Heart right ventricle (tissue), 16 donors: ENCODE data around the gene PTPRN. TPM values are rescaled to one million over a fixed set of nuclear protein-coding genes. Genes with fewer than 3 reads are reported as not detected.

Experiments used
- ATAC-seq, 8 donors: fragments of 200-7000 bp; cut with Tn5 transposase; one replicate each; pipeline ENCODE4 v1.9.1; 2020; ENCODE audit warnings: mild to moderate bottlenecking in 8 of 8, moderate library complexity in 8 of 8, moderate number of reproducible peaks in 1 of 8
- DNase-seq, 2 donors: peaks; one replicate each; pipeline ENCODE4 v3.0.0-alpha.2; 2020
- H3K27ac ChIP-seq, 10 donors: fragments of 200-600 bp; sonication (generic) in 2 of 10; one replicate each; pipeline versions ENCODE4 v1.5.0 to v1.8.0; 2020 to 2022; ENCODE audit warnings: mild to moderate bottlenecking in 3 of 10
- H3K27me3 ChIP-seq, 7 donors: fragments of 200-600 bp; one replicate each; pipeline ENCODE4 v1.8.0; 2021 to 2022; ENCODE audit warnings: mild to moderate bottlenecking in 2 of 7
- H3K36me3 ChIP-seq, 9 donors: fragments of 200-600 bp; sonication (generic) in 1 of 9; one replicate each; pipeline versions ENCODE4 v1.5.0 to v1.8.0; 2020 to 2022; ENCODE audit warnings: mild to moderate bottlenecking in 2 of 9
- H3K4me1 ChIP-seq, 9 donors: fragments of 200-600 bp; sonication (generic) in 1 of 9; one replicate each; pipeline versions ENCODE4 v1.5.0 to v1.8.0; 2020 to 2022; ENCODE audit warnings: mild to moderate bottlenecking in 4 of 9
- H3K4me3 ChIP-seq, 10 donors: fragments of 200-600 bp; sonication (generic) in 2 of 10; one replicate each; pipeline versions ENCODE4 v1.5.0 to v1.8.0; 2020 to 2022; ENCODE audit warnings: mild to moderate bottlenecking in 7 of 10, moderate library complexity in 2 of 10
- H3K9me3 ChIP-seq, 11 donors: fragments of 200-600 bp in 10 of 11; sonication (generic) in 2 of 11; one replicate each; pipeline versions ENCODE4 v1.5.0 to v1.8.0; 2013 to 2022; ENCODE audit warnings: mild to moderate bottlenecking in 2 of 11, control low read depth in 1 of 11, moderate library complexity in 1 of 11
- WGBS, 2 donors: extraction: QIAGEN DNeasy Blood & Tissue Kit; methylation state at CpG; one replicate each; pipeline ENCODE4 v1.1.7; 2013; ENCODE audit warnings: inconsistent platforms in 1 of 2; 5-methylcytosine and 5-hydroxymethylcytosine counted together
- intact Hi-C, 10 donors: fragments of 100-400 bp; cut with DNase I; formaldehyde crosslinking; loops; one replicate each; pipeline versions ENCODE4 v1.11.1 to v1.14.2; 2022
- long read RNA-seq, 3 donors: library from polyadenylated mRNA; unstranded; transcript quantifications; one replicate each; pipeline ENCODE4 v2.0.0, GENCODE V29; 2020 to 2021
- polyA plus RNA-seq, 2 donors: library from polyadenylated mRNA; stranded (reverse); fragments of 200-250 nt; gene quantifications; one replicate each; pipeline ENCODE4 v1.2.3, GENCODE V29; 2013
- total RNA-seq, 10 donors: library from RNA; stranded (reverse); fragmentation: NEBNext Ultra II Directional in 3 of 10; extraction: Animal tissue kit (Norgen Biotek cat#: 25700) in 3 of 10; gene quantifications; one replicate each; pipeline versions ENCODE4 v1.2.1 to v1.2.4, GENCODE V29; 2021 to 2023
- TF ChIP-seq, protein P1 (sequence below), 9 donors: fragments of 200-600 bp; sonication (generic) in 2 of 9; IDR thresholded peaks; one replicate each; pipeline versions ENCODE4 v1.5.0 to v1.8.0; 2021 to 2022; ENCODE audit warnings: antibody characterized with exemption in 9 of 9, mild to moderate bottlenecking in 5 of 9, moderate library complexity in 1 of 9
- donor health status: Arrhythmogenic right ventricular cardiomyopathy.
- donor health status: ischemic (EF 13 %, LVEDD 7.1; RV severe dilation, severe dysfunction).
- donor health status: healthy with polysubstance abuse.
- donor health status: DM: no; HTN: yes; CAD: no.
- donor health status: DM: no; HTN: no; CAD: no.
- donor health status: ischemic (EF 25% LVEDD 6.9; RV normal size, moderate dysfunction).
- donor health status: ischemic (EF 25% LVEDD 5.7; RV mildly dilated, moderate dysfunction).
- donor health status: healthy.
- donor health status: DM: yes; HTN: yes; CAD: no.
- donor health status: Ischemic cardiomyopathy.
- donor health status: ischemic (EF 35%, LVEDD 5.7; RV mildly dilated, moderate dysfunction).
- donor health status: nonischemic (EF 11% LVEDD 7.7; RV severe dilation, severe dysfunction).
- donor health status: DM: yes; HTN: yes; CAD: no.
- donor health status: PGD.
- donor health status: ischemic (EF 29% LVEDD 5.4; RV normal size, mild dysfunction).
- donor health status: nonischemic (EF 23%, LVEDD 6.1; RV moderate dilation, normal function).

Gene PTPRN
- total RNA-seq = under 1 TPM in 6 of 10 donors, not detected in 4; 0.26 to 0.51 (median 0.31) TPM
- polyA plus RNA-seq = under 1 TPM in 1 of 2 donors, not detected in 1; 0.09 TPM
- long read RNA-seq, donor 1 = 0 reads
- long read RNA-seq, donor 2 = 0 reads
- long read RNA-seq, donor 3 = 0 reads

DNA sequence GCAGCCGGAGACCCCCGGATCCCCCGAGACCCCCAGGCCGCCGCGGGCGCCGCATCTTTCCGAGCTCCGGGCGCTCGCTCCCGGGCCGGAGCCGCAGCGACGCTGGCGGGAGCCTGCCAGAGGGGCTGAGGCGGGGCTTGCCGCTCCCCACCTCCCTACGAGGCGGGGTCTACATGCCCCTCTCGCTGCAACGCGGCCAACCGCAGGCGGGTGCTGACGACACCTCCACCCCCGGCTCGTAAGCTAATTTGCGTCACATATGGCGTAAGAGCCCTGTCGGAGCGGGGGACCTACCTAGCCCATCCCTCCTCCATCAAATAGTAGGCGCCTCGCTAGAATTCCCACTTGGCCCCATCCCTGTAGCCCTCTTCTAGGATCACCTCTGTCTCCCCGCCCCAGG is at the start of gene PTPRN:
Gene PTPRN (minus strand): TSS at position 124 of the 400 bp plus-strand sequence. CDS start 69 bp downstream, at position 55.
- Histone ChIP-seq H3K4me3 (peak within 1 kb of the TSS in 2 of 10 donors; percentile 19 to 23), H3K4me1 (peaks cover 0 to 5% (median 0%) of the 10 kb centered on the region in 9 donors), H3K27ac (no peak within 1 kb of the TSS), H3K36me3 (no peaks in the 10 kb centered on the region), H3K9me3 (no peaks in the 10 kb centered on the region), H3K27me3 (peaks cover 5 to 73% (median 63%) of the 10 kb centered on the region in 7 donors)
- 2 to 5% methylated on average over 25 to 37 of the region's 37 CpGs for WGBS, 2 donors
- ATAC-seq (no peak), DNase-seq (no peak)
- TF ChIP-seq, protein P1, sequence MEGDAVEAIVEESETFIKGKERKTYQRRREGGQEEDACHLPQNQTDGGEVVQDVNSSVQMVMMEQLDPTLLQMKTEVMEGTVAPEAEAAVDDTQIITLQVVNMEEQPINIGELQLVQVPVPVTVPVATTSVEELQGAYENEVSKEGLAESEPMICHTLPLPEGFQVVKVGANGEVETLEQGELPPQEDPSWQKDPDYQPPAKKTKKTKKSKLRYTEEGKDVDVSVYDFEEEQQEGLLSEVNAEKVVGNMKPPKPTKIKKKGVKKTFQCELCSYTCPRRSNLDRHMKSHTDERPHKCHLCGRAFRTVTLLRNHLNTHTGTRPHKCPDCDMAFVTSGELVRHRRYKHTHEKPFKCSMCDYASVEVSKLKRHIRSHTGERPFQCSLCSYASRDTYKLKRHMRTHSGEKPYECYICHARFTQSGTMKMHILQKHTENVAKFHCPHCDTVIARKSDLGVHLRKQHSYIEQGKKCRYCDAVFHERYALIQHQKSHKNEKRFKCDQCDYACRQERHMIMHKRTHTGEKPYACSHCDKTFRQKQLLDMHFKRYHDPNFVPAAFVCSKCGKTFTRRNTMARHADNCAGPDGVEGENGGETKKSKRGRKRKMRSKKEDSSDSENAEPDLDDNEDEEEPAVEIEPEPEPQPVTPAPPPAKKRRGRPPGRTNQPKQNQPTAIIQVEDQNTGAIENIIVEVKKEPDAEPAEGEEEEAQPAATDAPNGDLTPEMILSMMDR (IDR thresholded peaks at IDR 0.05) = no peak
- intact Hi-C loops = loop anchor here in 1 of 10 donors (10.0 kb wide), 1 partner anchor 254 kb away; no protein-coding TSS in a partner anchor

DNA sequence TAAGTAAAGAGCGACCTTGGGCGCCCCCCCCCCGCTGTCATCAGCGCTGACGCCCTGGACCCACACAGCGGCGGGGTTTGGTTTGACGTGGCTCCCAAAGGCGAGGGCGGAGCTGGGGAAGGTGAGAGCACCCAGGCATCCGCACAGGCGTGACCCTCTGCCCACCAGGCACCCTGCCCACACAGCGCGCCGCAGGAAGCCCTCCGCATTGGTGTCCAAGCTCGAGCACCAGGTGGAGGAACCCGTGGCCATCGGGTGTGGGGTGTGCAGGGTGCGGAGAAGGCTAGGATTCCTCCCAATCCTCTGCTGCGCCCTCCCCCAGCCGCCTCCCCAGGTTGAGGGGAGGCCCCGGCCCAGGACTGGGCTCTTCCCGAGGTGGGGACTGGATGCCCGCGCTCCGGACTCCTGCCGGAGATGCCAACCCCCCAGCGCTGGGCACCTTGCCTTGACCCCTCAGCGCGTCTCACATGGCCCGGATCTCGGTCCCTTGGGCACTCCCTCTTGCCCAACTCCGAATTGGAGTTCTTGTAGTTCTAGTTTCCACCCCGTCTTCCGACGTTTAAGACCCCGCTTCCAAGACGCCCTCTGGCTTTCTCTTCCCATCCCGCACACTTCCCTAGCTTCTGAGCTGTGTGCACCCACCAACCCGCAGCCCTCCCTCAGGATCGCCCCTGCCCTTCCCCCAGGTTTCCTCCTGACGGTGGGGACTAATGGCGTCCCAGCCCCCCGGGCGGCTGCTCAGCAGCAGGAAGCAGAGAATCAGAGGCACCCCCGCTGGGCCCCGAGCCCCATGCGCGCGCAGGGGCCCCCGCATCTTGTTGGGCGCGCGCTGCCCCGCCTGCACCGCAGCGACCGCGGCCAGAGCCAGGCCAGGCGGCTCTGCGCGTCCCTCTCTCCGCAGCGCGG is 49.2 kb upstream of the PTPRN start:
- H3K36me3 ChIP-seq = no peaks in the 10 kb centered on the region
- no peak overlapping the region for H3K27ac ChIP-seq
- peak in 3 of 8 donors; percentile 19 to 42 (median 28) for ATAC-seq
- intact Hi-C loops = no loop called here
- H3K27me3 ChIP-seq = peaks cover 9 to 66% (median 51%) of the 10 kb centered on the region in 7 donors
- TF ChIP-seq, protein P1 (IDR thresholded peaks at IDR 0.05) = no peak
- H3K4me1 ChIP-seq = peaks cover 0 to 31% (median 11%) of the 10 kb centered on the region in 9 donors
- peak overlapping the region in 8 of 10 donors; percentile 15 to 40 (median 31) for H3K4me3 ChIP-seq
- no peak for DNase-seq
- H3K9me3 ChIP-seq = no peaks in the 10 kb centered on the region
- WGBS, 2 donors = 3% methylated on average over 61 to 66 of the region's 66 CpGs

DNA sequence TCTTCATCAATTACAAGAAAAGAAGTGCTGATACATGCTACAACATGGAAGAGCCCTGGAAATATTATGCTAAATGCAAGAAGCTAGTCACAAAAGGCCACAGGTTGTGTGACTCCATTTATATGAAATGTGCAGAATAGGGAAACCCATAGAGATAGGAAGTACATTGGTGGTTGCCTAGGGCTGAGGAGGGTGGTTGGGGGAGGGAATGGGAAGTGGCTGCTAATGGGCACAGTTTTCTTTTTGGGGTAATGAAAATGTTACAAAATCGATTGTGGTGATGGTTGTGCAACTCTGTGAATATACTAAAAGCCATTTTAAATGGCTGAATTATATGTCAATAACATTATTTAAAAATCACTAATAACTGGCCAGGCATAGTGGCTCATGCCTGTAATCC is 47.6 kb upstream of the PTPRN start:
- no peak overlapping the region for H3K27ac ChIP-seq
- no peak for ATAC-seq
- H3K36me3 ChIP-seq = no peaks in the 10 kb centered on the region
- H3K4me3 ChIP-seq = no peak overlapping the region
- intact Hi-C loops = no loop called here
- no peaks in the 10 kb centered on the region for H3K9me3 ChIP-seq
- H3K27me3 ChIP-seq = peaks cover 9 to 73% (median 56%) of the 10 kb centered on the region in 7 donors
- H3K4me1 ChIP-seq = peaks cover 0 to 19% (median 10%) of the 10 kb centered on the region in 9 donors
- TF ChIP-seq, protein P1 (IDR thresholded peaks at IDR 0.05) = no peak
- 72% methylated on average over 1 of the region's 1 CpG for WGBS, 2 donors
- DNase-seq = no peak

DNA sequence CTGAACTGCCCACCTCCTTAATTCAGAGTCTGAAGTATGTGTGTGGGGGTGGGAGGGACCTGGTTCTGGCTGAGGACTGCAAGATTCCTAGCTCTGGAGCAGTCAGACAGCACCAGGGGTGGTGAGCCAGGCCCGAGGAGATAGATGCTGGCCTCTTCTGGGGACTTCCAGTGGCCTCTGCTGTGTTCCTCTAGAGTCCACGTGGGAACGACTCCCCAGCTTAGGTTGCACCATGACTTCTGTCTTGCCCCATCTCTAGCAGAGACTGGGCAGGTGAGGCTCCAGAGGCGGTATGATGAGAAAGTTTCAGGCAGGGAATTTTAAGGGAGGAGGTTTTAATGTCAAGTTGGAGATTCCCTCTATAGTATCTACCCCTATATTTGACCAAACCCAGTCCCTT is 45.4 kb upstream of the PTPRN start:
- H3K9me3 ChIP-seq = no peaks in the 10 kb centered on the region
- 69 to 80% methylated on average over 4 of the region's 4 CpGs for WGBS, 2 donors
- intact Hi-C loops = no loop called here

More for the DNA sequence above, 45.4 kb upstream of the PTPRN start:
- TF ChIP-seq, protein P1 (IDR thresholded peaks at IDR 0.05) = no peak
- Histone ChIP-seq H3K4me3 (no peak overlapping the region), H3K27ac (no peak overlapping the region), H3K36me3 (no peaks in the 10 kb centered on the region), H3K27me3 (peaks cover 9 to 84% (median 57%) of the 10 kb centered on the region in 7 donors), H3K4me1 (peaks cover 0 to 19% (median 10%) of the 10 kb centered on the region in 9 donors)
- ATAC-seq = no peak
- no peak for DNase-seq
